ENCODE results near the gene LMOD3.

LMOD3 gene

GRCh38 chr3:69091389-69092029 lies 30.9 kb downstream of the LMOD3 start:
- DNase-seq (ENCODE audit: low read depth), result no peak

GRCh38 chr3:69090021-69090420 lies 32.4 kb downstream of the LMOD3 start:
- DNase-seq (ENCODE audit: low read depth), result no peak

GRCh38 chr3:69088063-69088462 lies 34.3 kb downstream of the LMOD3 start:
- DNase-seq (ENCODE audit: low read depth), result no peak

GRCh38 chr3:69087030-69087791 lies 35.2 kb downstream of the LMOD3 start:
- DNase-seq (ENCODE audit: low read depth), result no peak

- peak; percentile 65 for DNase-seq (ENCODE audit: low read depth)
Observed at GRCh38 chr3:69085833-69086722, 36.3 kb downstream of the LMOD3 start.

GRCh38 chr3:69085168-69085832 lies 37.1 kb downstream of the LMOD3 start:
- no peak for DNase-seq (ENCODE audit: low read depth)

GRCh38 chr3:69084326-69085167 lies 37.8 kb downstream of the LMOD3 start, which contains the start of gene ARL6IP5:
Gene ARL6IP5, plus strand, starts transcription at chr3:69084937. Its CDS starts 111 bp downstream, at chr3:69085048.
- peak; percentile 81 for DNase-seq (ENCODE audit: low read depth)

- peak; percentile 71 for DNase-seq (ENCODE audit: low read depth)
Observed at GRCh38 chr3:69082805-69083204, 39.6 kb downstream of the LMOD3 start.

GRCh38 chr3:69082361-69082760 lies 40.0 kb downstream of the LMOD3 start:
- no peak for DNase-seq (ENCODE audit: low read depth)

GRCh38 chr3:69081583-69082262 lies 40.7 kb downstream of the LMOD3 start:
- DNase-seq (ENCODE audit: low read depth), result no peak

- peak; percentile 92 for DNase-seq (ENCODE audit: low read depth)
Observed at GRCh38 chr3:69080233-69080920, 42.0 kb downstream of the LMOD3 start, which contains the start of gene UBA3. Gene UBA3, minus strand, starts transcription at chr3:69080365. Its CDS starts 12 bp downstream, at chr3:69080353.

- no peak for DNase-seq (ENCODE audit: low read depth)
Observed at GRCh38 chr3:69079269-69080159, 42.9 kb downstream of the LMOD3 start.

- DNase-seq (ENCODE audit: low read depth), result no peak
Observed at GRCh38 chr3:69072928-69073327, 49.5 kb downstream of the LMOD3 start.

GRCh38 chr3:69066121-69066520 lies 56.3 kb downstream of the LMOD3 start:
- DNase-seq (ENCODE audit: low read depth), result no peak

- DNase-seq (ENCODE audit: low read depth), result no peak
Observed at GRCh38 chr3:69065318-69065964, 57.0 kb downstream of the LMOD3 start.

GRCh38 chr3:69063636-69064035 lies 58.8 kb downstream of the LMOD3 start:
- DNase-seq (ENCODE audit: low read depth), result no peak

- no peak for DNase-seq (ENCODE audit: low read depth)
Observed at GRCh38 chr3:69059688-69060087, 62.7 kb downstream of the LMOD3 start.

- no peak for DNase-seq (ENCODE audit: low read depth)
Observed at GRCh38 chr3:69058947-69059224, 63.5 kb downstream of the LMOD3 start.
